ENCODE data around the gene ZNF593OS. TPM values are rescaled to one million over a fixed set of nuclear protein-coding genes. Genes with fewer than 3 reads are reported as not detected.

The ZNF593OS gene
- total RNA-seq, 1 experiment from 2014 or later: not detected

DNA sequence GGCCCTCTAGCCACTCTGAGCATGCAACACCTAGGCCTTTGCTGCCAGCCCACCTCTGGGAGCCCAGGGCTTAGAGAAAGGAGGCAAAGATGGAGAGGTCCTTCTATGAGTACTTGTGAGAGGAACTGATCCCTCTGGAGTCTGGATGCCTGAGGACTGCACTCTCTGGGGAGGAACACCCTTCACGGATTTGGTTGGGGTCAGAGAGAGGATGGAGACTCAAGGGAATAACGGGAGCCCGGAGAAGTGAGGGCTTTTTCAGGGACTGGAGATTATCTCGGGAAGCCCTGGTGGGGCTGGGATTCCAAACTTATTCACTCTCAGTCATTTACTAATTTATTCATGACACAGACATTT, 2.5 kb downstream of the ZNF593OS start:
- no peak overlapping the region for H3K4ac ChIP-seq (ENCODE audit: low read depth, low read length)
- no CpG with 5 or more reads among the region's 4 CpGs for WGBS (ENCODE audit: extremely low coverage, insufficient read length, low lambda C conversion rate)
- no peak overlapping the region for H2BK120ac ChIP-seq (ENCODE audit: low read depth, low read length, poor library complexity, severe bottlenecking)
- no peak overlapping the region for H4K8ac ChIP-seq (replicated peaks; ENCODE audit: insufficient read length, low read depth, low read length)
- DNase-seq: no peak
- H3K4me1 Mint-ChIP-seq: peaks cover 33 to 59% of the 10 kb centered on the region in 2 experiments
- peak overlapping the region; percentile 78 for H3K4me2 ChIP-seq (ENCODE audit: insufficient read depth, insufficient read length, low read length)
- TF ChIP-seq, protein P1, sequence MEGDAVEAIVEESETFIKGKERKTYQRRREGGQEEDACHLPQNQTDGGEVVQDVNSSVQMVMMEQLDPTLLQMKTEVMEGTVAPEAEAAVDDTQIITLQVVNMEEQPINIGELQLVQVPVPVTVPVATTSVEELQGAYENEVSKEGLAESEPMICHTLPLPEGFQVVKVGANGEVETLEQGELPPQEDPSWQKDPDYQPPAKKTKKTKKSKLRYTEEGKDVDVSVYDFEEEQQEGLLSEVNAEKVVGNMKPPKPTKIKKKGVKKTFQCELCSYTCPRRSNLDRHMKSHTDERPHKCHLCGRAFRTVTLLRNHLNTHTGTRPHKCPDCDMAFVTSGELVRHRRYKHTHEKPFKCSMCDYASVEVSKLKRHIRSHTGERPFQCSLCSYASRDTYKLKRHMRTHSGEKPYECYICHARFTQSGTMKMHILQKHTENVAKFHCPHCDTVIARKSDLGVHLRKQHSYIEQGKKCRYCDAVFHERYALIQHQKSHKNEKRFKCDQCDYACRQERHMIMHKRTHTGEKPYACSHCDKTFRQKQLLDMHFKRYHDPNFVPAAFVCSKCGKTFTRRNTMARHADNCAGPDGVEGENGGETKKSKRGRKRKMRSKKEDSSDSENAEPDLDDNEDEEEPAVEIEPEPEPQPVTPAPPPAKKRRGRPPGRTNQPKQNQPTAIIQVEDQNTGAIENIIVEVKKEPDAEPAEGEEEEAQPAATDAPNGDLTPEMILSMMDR (conservative IDR thresholded peaks at IDR 0.05): no peak
- no peak overlapping the region for H3K23ac ChIP-seq (ENCODE audit: insufficient read length, low read depth, low read length)
- no peak overlapping the region for H2BK20ac ChIP-seq (ENCODE audit: low read depth, low read length, poor library complexity, severe bottlenecking)
- H2BK12ac ChIP-seq (ENCODE audit: insufficient read length, low read depth, low read length): no peak overlapping the region
- H3K4me3 Mint-ChIP-seq: peak overlapping the region; percentile 83 to 88
- H3K79me1 ChIP-seq (ENCODE audit: insufficient read depth, low read depth, low read length, poor library complexity, severe bottlenecking): peaks cover 4% of the 10 kb centered on the region
- H3K14ac ChIP-seq (ENCODE audit: insufficient read depth, low read length): no peak overlapping the region
- H3K9ac ChIP-seq (ENCODE audit: extremely low read depth, insufficient read length, low read length): no peak overlapping the region
- no peak overlapping the region for H2AK5ac ChIP-seq (ENCODE audit: insufficient read length, low read length)
- H3K27ac Mint-ChIP-seq: peak overlapping the region in 2 of 3 experiments; percentile 63 to 67; a peak in 2 of 7 replicates
- H3K4me1 ChIP-seq (ENCODE audit: insufficient read depth, low read length): peaks cover 6% of the 10 kb centered on the region; the same call in 1 of the 2 replicates
- H3K36me3 Mint-ChIP-seq (ENCODE audit: insufficient read depth in 1 of 3, low read depth in 3 of 3): peaks cover 0 to 8% (median 7%) of the 10 kb centered on the region in 3 experiments; a peak in 3 of 7 replicates
- H2AFZ ChIP-seq (ENCODE audit: low read length): no peak overlapping the region
- H3K9me3 ChIP-seq (ENCODE audit: control insufficient read depth, low read depth, low read length): no peaks in the 10 kb centered on the region
- H4K91ac ChIP-seq (ENCODE audit: insufficient read length, low read depth, low read length): no peak overlapping the region
- H4K20me1 ChIP-seq (ENCODE audit: control insufficient read depth, insufficient read depth, insufficient read length): no peaks in the 10 kb centered on the region
- H3K27ac ChIP-seq (ENCODE audit: insufficient read length, low read depth, low read length): no peak overlapping the region
- no peak overlapping the region for H2BK15ac ChIP-seq (ENCODE audit: low read depth, low read length)
- no peak overlapping the region for H3T11ph ChIP-seq (ENCODE audit: low read length)
- peaks cover 4% of the 10 kb centered on the region; the same call in 1 of the 2 replicates for H3K79me2 ChIP-seq (ENCODE audit: insufficient read depth, low read length)
- H2BK5ac ChIP-seq (ENCODE audit: insufficient read length, low read length): no peak overlapping the region
- H3K23me2 ChIP-seq (ENCODE audit: insufficient read length, low read depth, low read length, poor library complexity, severe bottlenecking): peaks cover 13% of the 10 kb centered on the region
- H3K18ac ChIP-seq (ENCODE audit: insufficient read length, low read depth, low read length): no peak overlapping the region
- peaks cover 40% of the 10 kb centered on the region for H3K27me3 Mint-ChIP-seq (ENCODE audit: low read depth)
- no peak overlapping the region for H4K5ac ChIP-seq (ENCODE audit: insufficient read length, low read depth, low read length)
- no peaks in the 10 kb centered on the region for H3K9me3 Mint-ChIP-seq
- H3K56ac ChIP-seq (ENCODE audit: insufficient read length, low read depth, low read length): no peak overlapping the region
- H3K27me3 ChIP-seq (ENCODE audit: insufficient read depth, low read length): no peaks in the 10 kb centered on the region; the same call in 1 of the 2 replicates

All from H9 (cell line).